K562 (cell line): ENCODE results near the gene DNAJC15. TPM values are rescaled to one million over a fixed set of nuclear protein-coding genes. Genes with fewer than 3 reads are reported as not detected.

Experiments used
- ATAC-seq: fragments of 200-7000 bp; cut with Tn5 transposase; 3 replicates; pipeline ENCODE4 v1.9.1; 2020; ENCODE audit warnings: moderate library complexity
- BruUV-seq: library from RNA; stranded (reverse); fragments of 400-500 nt; replicated peaks from 2 replicates; lab custom pipeline; 2021; lab: Mats Ljungman, UMichigan
- CTCF ChIA-PET: fragments of 300-600 bp; formaldehyde crosslinking; extraction: SDS; loops from one replicate; lab custom pipeline; 2021; ENCODE audit warnings: low intra/inter-chr PET ratio; lab: Yijun Ruan, JAX
- POLR2A ChIA-PET: fragments of 300-600, 350-650 bp; sonication (Branson Sonifier 250); formaldehyde crosslinking; extraction: SDS; loops from one replicate; lab custom pipeline; 2021; ENCODE audit warnings: antibody characterized with exemption, inconsistent platforms; lab: Yijun Ruan, JAX
- DNase-seq, 4 experiments: peaks; one replicate each; pipeline versions ENCODE4 v3.0.0 to v3.0.0-alpha.2; 2011 to 2018; ENCODE audit warnings: low spot score in 3 of 4, mixed read lengths in 3 of 4; ENCODE audit errors: extremely low read depth in 1 of 4
- FAIRE-seq: peaks from 2 replicates; lab custom pipeline; 2011; peaks lifted over from hg19 to GRCh38; lab: Jason Lieb, UNC
- H2AFZ ChIP-seq: 2 replicates; pipeline ENCODE4 v1.6.0; 2011; ENCODE audit warnings: low read depth, low read length, control low read depth, inconsistent platforms
- H3K27ac ChIP-seq: fragments of 200-600 bp; 3 replicates; pipeline ENCODE4 v1.8.0; 2011; ENCODE audit warnings: low read depth, mild to moderate bottlenecking, control low read depth, inconsistent platforms, low read length, moderate library complexity, mixed read lengths; ENCODE audit errors: extremely low read depth
- H3K27me3 ChIP-seq, 2 experiments: fragments of 300-600 bp in 1 of 2; 2 replicates in 1 of 2; 3 replicates in 1 of 2; pipeline versions ENCODE4 v1.6.0 to v1.8.0; 2011; ENCODE audit warnings: inconsistent platforms in 2 of 2, low read length in 2 of 2, mild to moderate bottlenecking in 1 of 2, mixed read lengths in 1 of 2, moderate library complexity in 1 of 2; ENCODE audit not compliant: control insufficient read depth in 2 of 2, insufficient read depth in 2 of 2
- H3K36me3 ChIP-seq: fragments of 300-600 bp; 3 replicates; pipeline ENCODE4 v1.8.0; 2011; ENCODE audit warnings: mild to moderate bottlenecking, low read length, inconsistent platforms; ENCODE audit not compliant: control insufficient read depth, insufficient read depth
- H3K4me1 ChIP-seq, 2 experiments: fragments of 200-600 bp in 1 of 2; replicated peaks in 1 of 2; 2 replicates in 1 of 2; 3 replicates in 1 of 2; pipeline versions ENCODE4 v1.5.1 to v1.8.0; 2011; ENCODE audit warnings: inconsistent platforms in 2 of 2, low read length in 2 of 2, mild to moderate bottlenecking in 1 of 2, mixed read lengths in 1 of 2, moderate library complexity in 1 of 2; ENCODE audit not compliant: control insufficient read depth in 2 of 2, insufficient read depth in 2 of 2
- H3K4me2 ChIP-seq: 2 replicates; pipeline ENCODE4 v1.6.1; 2011; ENCODE audit warnings: low read length, control low read depth, inconsistent platforms, mixed read lengths; ENCODE audit not compliant: insufficient read depth
- H3K4me3 ChIP-seq: fragments of 200-600 bp; sonication (generic), shearing (Covaris generic); 2 replicates; pipeline ENCODE4 v1.5.1; 2016; ENCODE audit warnings: control low read depth, inconsistent platforms
- H3K79me2 ChIP-seq: fragments of 200-600 bp; 3 replicates; pipeline ENCODE4 v1.8.0; 2011; ENCODE audit warnings: low read length, inconsistent platforms; ENCODE audit not compliant: control insufficient read depth, insufficient read depth
- H3K9ac ChIP-seq, 2 experiments: 2 replicates each; pipeline versions ENCODE4 v1.6.0 to v1.6.1; 2011; ENCODE audit warnings: low read depth in 2 of 2, low read length in 2 of 2, control low read depth in 1 of 2, inconsistent platforms in 1 of 2, mild to moderate bottlenecking in 1 of 2, mixed read lengths in 1 of 2; ENCODE audit not compliant: insufficient read depth in 1 of 2
- H3K9me1 ChIP-seq: one replicate; pipeline ENCODE4 v1.6.0; 2011; ENCODE audit warnings: inconsistent platforms, mild to moderate bottlenecking, low read length, moderate library complexity; ENCODE audit not compliant: control insufficient read depth, insufficient read depth
- H3K9me3 ChIP-seq: replicated peaks from 2 replicates; pipeline ENCODE4 v1.5.1; 2011; ENCODE audit warnings: low read depth, low read length, inconsistent platforms; ENCODE audit not compliant: control insufficient read depth, insufficient read depth
- H4K20me1 ChIP-seq: replicated peaks from 2 replicates; pipeline ENCODE4 v1.6.1; 2011; ENCODE audit warnings: low read length, inconsistent platforms, mixed read lengths; ENCODE audit not compliant: control insufficient read depth, insufficient read depth
- FIP1L1 ChIP-seq: fragments of 200-400 bp; formaldehyde crosslinking; IDR thresholded peaks from 2 replicates; pipeline ENCODE4 v1.6.1; 2018; ENCODE audit warnings: mild to moderate bottlenecking, low read depth, low read length; ENCODE audit not compliant: poor library complexity, severe bottlenecking
- ZNF217 ChIP-seq: sonication (generic); formaldehyde crosslinking; IDR thresholded peaks from 2 replicates; pipeline ENCODE4 v1.8.0; 2022; ENCODE audit warnings: mild to moderate bottlenecking, missing genetic modification reagents
- ZNF24 ChIP-seq: fragments of 450-650 bp; IDR thresholded peaks from 2 replicates; pipeline ENCODE4 v1.6.1; 2016
- WGBS: fragments of 100-300 bp; shearing (Covaris generic); methylation state at CpG from one replicate; pipeline ENCODE4 v1.1.6; 2016; ENCODE audit warnings: low coverage, mixed read lengths; ENCODE audit not compliant: insufficient coverage; ENCODE audit errors: missing lambda C conversion rate; 5-methylcytosine and 5-hydroxymethylcytosine counted together
- in situ Hi-C: fragments of 300-500 bp; cut with MboI; formaldehyde crosslinking; loops from 4 replicates; pipeline ENCODE4 v1.15.0; 2018; ENCODE audit warnings: inconsistent platforms, mixed read lengths
- intact Hi-C: fragments of 100-400 bp; cut with micrococcal nuclease; formaldehyde crosslinking; loops from 2 replicates; pipeline ENCODE4 v1.14.2; 2022
- polyA plus RNA-seq, 8 experiments: library from polyadenylated mRNA; depleted of rRNA in 4 of 8; stranded (reverse) in 5 of 8; unstranded in 3 of 8; fragments of >200 nt; fragmentation: Nextera tagmentation in 2 of 8; fragmentation: Illumina TruSeq in 1 of 8; extraction: Ambion mirVana in 2 of 8; extraction: Trizol in 1 of 8; gene quantifications; 2 replicates each; pipeline versions ENCODE4 v1.2.1 to v1.2.3, GENCODE V29; 2011 to 2014; ENCODE audit warnings: inconsistent platforms in 1 of 8, missing spikeins in 1 of 8
- total RNA-seq, 7 experiments: library from RNA; depleted of rRNA in 6 of 7; stranded (reverse); fragments of >200 nt in 6 of 7; fragmentation: Illumina TruSeq in 2 of 7; extraction: Trizol in 2 of 7; gene quantifications; 2 replicates each; pipeline versions ENCODE4 v1.2.1 to v1.2.3, GENCODE V29; 2011 to 2021; ENCODE audit warnings: low replicate concordance in 1 of 7
- TF ChIP-seq, protein P1 (sequence below): fragments of 450-650 bp; IDR thresholded peaks from 2 replicates; pipeline ENCODE4 v1.7.1; 2018; ENCODE audit warnings: mild to moderate bottlenecking, low read depth; ENCODE audit not compliant: partially characterized antibody

Gene DNAJC15
- total and polyA plus RNA-seq, 9 of the 15 experiments (the other 6 are each of a cell fraction or from before 2014, with no cell fraction given), result 0.47 to 3.8 (median 1.0) TPM

DNA sequence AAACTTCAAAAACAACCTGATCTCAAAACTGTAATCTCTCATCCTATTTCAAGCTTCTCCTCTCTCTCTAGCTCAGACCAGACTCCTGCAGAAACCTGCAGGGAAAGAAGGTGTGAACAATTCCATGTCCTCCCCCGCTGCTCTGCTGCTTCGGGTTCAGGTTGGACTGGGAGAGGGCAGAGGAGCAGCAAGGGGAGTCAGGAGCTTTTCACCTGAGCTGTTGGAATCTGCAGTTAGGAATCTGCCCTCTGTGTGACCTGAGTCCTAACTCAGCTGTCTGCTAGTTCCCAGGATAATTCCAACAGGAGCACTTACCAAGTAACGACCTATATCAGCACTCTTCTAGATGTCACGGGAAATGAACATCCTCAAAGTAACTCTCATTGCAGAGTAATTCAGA, 118.3 kb downstream of the DNAJC15 start:
- BruUV-seq, result no TSS peak
- Histone ChIP-seq H3K9ac (no peak overlapping the region), H3K4me1 (no peaks in the 10 kb centered on the region), H3K4me2 (no peak overlapping the region), H4K20me1 (no peaks in the 10 kb centered on the region), H3K9me1 (no peaks in the 10 kb centered on the region), H3K4me3 (no peak overlapping the region), H3K9me3 (no peaks in the 10 kb centered on the region), H3K36me3 (no peaks in the 10 kb centered on the region), H3K27me3 (no peaks in the 10 kb centered on the region; a peak in 1 of 5 replicates), H2AFZ (no peak overlapping the region), H3K27ac (no peak overlapping the region), H3K79me2 (no peaks in the 10 kb centered on the region)
- DNase-seq (no peak), FAIRE-seq (no peak), ATAC-seq (no peak)
- TF ChIP-seq ZNF217 (no peak), FIP1L1 (no peak), ZNF24 (no peak)
- TF ChIP-seq, protein P1, sequence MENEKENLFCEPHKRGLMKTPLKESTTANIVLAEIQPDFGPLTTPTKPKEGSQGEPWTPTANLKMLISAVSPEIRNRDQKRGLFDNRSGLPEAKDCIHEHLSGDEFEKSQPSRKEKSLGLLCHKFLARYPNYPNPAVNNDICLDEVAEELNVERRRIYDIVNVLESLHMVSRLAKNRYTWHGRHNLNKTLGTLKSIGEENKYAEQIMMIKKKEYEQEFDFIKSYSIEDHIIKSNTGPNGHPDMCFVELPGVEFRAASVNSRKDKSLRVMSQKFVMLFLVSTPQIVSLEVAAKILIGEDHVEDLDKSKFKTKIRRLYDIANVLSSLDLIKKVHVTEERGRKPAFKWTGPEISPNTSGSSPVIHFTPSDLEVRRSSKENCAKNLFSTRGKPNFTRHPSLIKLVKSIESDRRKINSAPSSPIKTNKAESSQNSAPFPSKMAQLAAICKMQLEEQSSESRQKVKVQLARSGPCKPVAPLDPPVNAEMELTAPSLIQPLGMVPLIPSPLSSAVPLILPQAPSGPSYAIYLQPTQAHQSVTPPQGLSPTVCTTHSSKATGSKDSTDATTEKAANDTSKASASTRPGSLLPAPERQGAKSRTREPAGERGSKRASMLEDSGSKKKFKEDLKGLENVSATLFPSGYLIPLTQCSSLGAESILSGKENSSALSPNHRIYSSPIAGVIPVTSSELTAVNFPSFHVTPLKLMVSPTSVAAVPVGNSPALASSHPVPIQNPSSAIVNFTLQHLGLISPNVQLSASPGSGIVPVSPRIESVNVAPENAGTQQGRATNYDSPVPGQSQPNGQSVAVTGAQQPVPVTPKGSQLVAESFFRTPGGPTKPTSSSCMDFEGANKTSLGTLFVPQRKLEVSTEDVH, result no peak
- 3% methylated on average over 4 of the region's 4 CpGs for WGBS
- in situ Hi-C loops (no loop called here), intact Hi-C loops (no loop called here)
- POLR2A ChIA-PET, result no interaction called here
- CTCF ChIA-PET, result no interaction called here
